Bronchial epithelial cell (primary cell): ENCODE data around the gene TAAR1. TPM values are rescaled to one million over a fixed set of nuclear protein-coding genes. Genes with fewer than 3 reads are reported as not detected.

Source experiments
- DNase-seq: peaks from one replicate; pipeline ENCODE4 v3.0.0-alpha.2; 2010; ENCODE audit warnings: low read depth
- FAIRE-seq: peaks from 2 replicates; lab custom pipeline; 2011; peaks lifted over from hg19 to GRCh38; lab: Jason Lieb, UNC
- H3K27me3 ChIP-seq: 2 replicates; pipeline ENCODE4 v1.5.1; 2011; ENCODE audit warnings: low read length; ENCODE audit not compliant: control insufficient read depth, insufficient read depth
- H3K36me3 ChIP-seq: 2 replicates; pipeline ENCODE4 v1.5.1; 2011; ENCODE audit warnings: low read length; ENCODE audit not compliant: control insufficient read depth, insufficient read depth
- H3K4me3 ChIP-seq: 2 replicates; pipeline ENCODE4 v1.5.1; 2011; ENCODE audit warnings: mild to moderate bottlenecking, low read depth, low read length, control low read depth
- total RNA-seq: library from RNA; depleted of rRNA; stranded (reverse); fragments of >200 nt; gene quantifications from 2 replicates; pipeline ENCODE4 v1.2.1, GENCODE V29; 2014
- TF ChIP-seq, protein P1 (sequence below): IDR thresholded peaks from 2 replicates; pipeline ENCODE4 v1.5.1; 2011; ENCODE audit warnings: mild to moderate bottlenecking, moderate library complexity, low read length, control low read depth, inconsistent platforms; ENCODE audit not compliant: insufficient read depth, severe bottlenecking

TAAR1 gene
- total RNA-seq, 1 donor from 2014 or later: not detected

DNA sequence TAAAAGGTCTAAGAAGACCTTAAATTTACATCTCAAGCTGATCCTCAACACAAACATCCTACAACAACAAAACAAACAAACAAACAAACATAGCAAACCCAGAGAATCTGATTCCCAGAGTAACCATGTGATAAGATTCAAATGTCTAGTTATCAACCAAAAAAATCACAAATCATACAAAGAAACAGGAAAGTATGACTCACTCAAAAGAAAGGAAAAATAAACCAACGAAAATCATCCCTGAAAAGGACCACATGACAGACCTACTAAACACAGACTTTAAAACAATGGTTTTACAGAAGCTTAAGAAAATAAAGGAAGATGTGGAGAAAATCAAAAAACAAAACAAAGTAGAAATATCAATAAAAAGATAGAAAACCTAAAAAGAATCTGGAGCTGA is 36.8 kb upstream of the TAAR1 start:
- FAIRE-seq (no peak), DNase-seq (no peak)
- TF ChIP-seq, protein P1, sequence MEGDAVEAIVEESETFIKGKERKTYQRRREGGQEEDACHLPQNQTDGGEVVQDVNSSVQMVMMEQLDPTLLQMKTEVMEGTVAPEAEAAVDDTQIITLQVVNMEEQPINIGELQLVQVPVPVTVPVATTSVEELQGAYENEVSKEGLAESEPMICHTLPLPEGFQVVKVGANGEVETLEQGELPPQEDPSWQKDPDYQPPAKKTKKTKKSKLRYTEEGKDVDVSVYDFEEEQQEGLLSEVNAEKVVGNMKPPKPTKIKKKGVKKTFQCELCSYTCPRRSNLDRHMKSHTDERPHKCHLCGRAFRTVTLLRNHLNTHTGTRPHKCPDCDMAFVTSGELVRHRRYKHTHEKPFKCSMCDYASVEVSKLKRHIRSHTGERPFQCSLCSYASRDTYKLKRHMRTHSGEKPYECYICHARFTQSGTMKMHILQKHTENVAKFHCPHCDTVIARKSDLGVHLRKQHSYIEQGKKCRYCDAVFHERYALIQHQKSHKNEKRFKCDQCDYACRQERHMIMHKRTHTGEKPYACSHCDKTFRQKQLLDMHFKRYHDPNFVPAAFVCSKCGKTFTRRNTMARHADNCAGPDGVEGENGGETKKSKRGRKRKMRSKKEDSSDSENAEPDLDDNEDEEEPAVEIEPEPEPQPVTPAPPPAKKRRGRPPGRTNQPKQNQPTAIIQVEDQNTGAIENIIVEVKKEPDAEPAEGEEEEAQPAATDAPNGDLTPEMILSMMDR: no peak
- H3K4me3 ChIP-seq: no peak overlapping the region
- no peaks in the 10 kb centered on the region for H3K36me3 ChIP-seq
- no peaks in the 10 kb centered on the region for H3K27me3 ChIP-seq

DNA sequence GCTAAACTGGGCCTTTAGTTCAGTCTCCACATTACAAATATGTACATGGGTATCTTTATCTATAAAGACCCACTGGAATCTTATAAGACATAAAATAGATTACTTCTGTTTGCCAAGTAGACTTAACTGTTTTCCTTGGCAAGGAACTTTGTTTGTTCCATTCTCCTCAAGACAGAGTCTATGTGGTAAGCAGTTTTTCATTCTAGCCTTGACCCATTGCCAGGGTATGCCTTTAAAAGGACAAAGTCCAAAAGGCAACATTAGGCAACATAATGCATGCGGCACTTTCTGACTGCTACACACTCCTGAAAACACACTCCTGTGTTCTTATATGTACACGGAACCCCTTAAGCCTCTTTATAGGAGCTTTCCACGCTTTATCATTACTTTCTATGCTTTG is 34.5 kb upstream of the TAAR1 start:
- H3K27me3 ChIP-seq: no peaks in the 10 kb centered on the region
- no peak for DNase-seq
- TF ChIP-seq, protein P1: no peak
- H3K4me3 ChIP-seq: no peak overlapping the region
- FAIRE-seq: no peak
- no peaks in the 10 kb centered on the region for H3K36me3 ChIP-seq

DNA sequence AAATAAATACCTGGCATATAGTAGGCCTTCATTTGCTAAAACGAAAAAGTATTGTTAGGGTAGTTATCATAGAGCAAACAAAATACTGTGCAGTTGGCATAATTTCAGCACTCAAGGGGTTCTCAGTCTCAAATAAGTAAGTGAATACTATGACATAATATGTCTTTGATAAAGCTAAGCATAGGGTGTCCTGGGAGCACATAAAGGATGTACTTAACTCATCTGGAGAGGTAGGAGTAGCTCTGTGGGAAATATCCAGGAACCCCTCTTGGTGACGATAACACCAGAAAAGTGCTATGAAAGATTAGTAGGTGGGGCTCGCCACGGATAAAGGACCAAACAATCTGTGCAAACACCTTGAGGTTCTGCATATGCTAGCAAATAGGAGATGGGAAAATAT is 31.7 kb upstream of the TAAR1 start:
- no peak for DNase-seq
- H3K27me3 ChIP-seq: no peaks in the 10 kb centered on the region
- no peaks in the 10 kb centered on the region for H3K36me3 ChIP-seq
- FAIRE-seq: no peak
- H3K4me3 ChIP-seq: no peak overlapping the region
- TF ChIP-seq, protein P1: no peak

GRCh38 chr6:132687306-132687705 is 28.3 kb upstream of the TAAR1 start:
- Histone ChIP-seq H3K36me3 (no peaks in the 10 kb centered on the region), H3K27me3 (no peaks in the 10 kb centered on the region), H3K4me3 (no peak overlapping the region)
- FAIRE-seq: no peak
- TF ChIP-seq, protein P1: no peak
- DNase-seq: peak; percentile 89

DNA sequence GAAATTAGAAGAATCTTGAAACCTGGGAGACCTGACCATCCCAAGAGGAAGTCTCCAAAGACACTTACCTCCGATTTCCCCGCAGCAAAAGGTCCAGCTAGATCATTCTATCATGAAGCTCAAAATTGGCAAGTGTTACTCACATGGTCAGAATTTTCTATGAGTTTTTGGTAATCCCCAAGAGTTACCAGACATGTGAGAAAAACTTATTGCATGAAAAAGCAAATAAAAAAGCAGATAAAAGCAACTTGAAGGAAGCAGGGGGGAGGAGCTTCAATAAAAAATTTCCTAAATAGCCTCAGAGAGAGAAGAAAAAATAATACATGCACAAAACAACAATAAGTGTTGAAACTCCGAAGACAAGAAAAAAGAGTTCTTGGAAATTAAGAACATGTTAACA is 27.5 kb upstream of the TAAR1 start:
- TF ChIP-seq, protein P1: no peak
- FAIRE-seq (no peak), DNase-seq (no peak)
- Histone ChIP-seq H3K36me3 (no peaks in the 10 kb centered on the region), H3K27me3 (no peaks in the 10 kb centered on the region), H3K4me3 (no peak overlapping the region)

DNA sequence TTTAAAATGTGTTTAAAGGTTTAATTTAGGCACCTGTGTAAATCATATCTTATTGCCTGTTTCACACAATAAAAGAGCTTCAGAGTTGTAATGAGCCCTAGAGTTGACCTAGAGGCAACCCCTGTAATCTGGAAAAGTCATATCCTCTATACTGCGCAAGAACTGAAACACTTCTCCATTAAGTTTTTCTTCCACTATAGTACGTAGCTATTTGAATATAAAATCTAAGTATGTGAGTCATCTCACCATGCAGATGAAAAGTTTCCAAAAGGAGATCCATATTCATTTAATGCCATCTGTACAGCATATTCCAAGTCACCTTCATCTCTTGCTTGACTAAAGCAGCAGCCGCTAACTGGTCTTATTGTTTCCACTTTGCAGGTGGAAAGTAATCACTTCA is 26.0 kb upstream of the TAAR1 start:
- no peak for FAIRE-seq
- no peak overlapping the region for H3K4me3 ChIP-seq
- H3K27me3 ChIP-seq: no peaks in the 10 kb centered on the region
- H3K36me3 ChIP-seq: no peaks in the 10 kb centered on the region
- DNase-seq: no peak
- TF ChIP-seq, protein P1: no peak
